GM19452 (cell line): Measurements from ENCODE around the gene SPINK5.
"Not testable (repeated sequence)": the region's sequence is repeated elsewhere in the genome, so short reads cannot be mapped to it uniquely, and the experiment has no call there.

Experiments
- ATAC-seq: cut with Tn5 transposase; IDR thresholded peaks from one replicate; pipeline ENCODE4 v1.9.1; 2021; ENCODE audit not compliant: unreplicated experiment

SPINK5 gene

GRCh38 chr5:148063861-148064260, at the start of gene SPINK5:
SPINK5 (plus strand) TSS chr5:148063980; CDS start chr5:148064045, 65 bp downstream.
- no peak for ATAC-seq

- no peak for ATAC-seq
These were observed 49.5 kb upstream of the SPINK5 start for GRCh38 chr5:148014276-148014675.

- no peak for ATAC-seq
These were observed 43.4 kb upstream of the SPINK5 start for GRCh38 chr5:148020257-148020988.

- no peak for ATAC-seq
These were observed 36.3 kb upstream of the SPINK5 start for GRCh38 chr5:148027505-148027904.

- ATAC-seq, result no peak
These were observed 34.6 kb upstream of the SPINK5 start for GRCh38 chr5:148029131-148029530.

- ATAC-seq, result no peak
These were observed 30.6 kb upstream of the SPINK5 start for GRCh38 chr5:148033134-148033533.

- no peak for ATAC-seq
These were observed 28.1 kb upstream of the SPINK5 start for GRCh38 chr5:148035676-148036075.

- ATAC-seq, result no peak
These were observed 20.9 kb upstream of the SPINK5 start for GRCh38 chr5:148042881-148043280.

GRCh38 chr5:148043705-148044104, 20.1 kb upstream of the SPINK5 start:
- ATAC-seq, result no peak

GRCh38 chr5:148055160-148055559, 8.6 kb upstream of the SPINK5 start:
- ATAC-seq, result not testable (repeated sequence)

GRCh38 chr5:148060309-148060708, 3.5 kb upstream of the SPINK5 start:
- no peak for ATAC-seq

GRCh38 chr5:148060881-148061280, 2.9 kb upstream of the SPINK5 start:
- ATAC-seq, result no peak

- ATAC-seq, result no peak
These were observed 6.8 kb downstream of the SPINK5 start for GRCh38 chr5:148070621-148071020.

GRCh38 chr5:148072207-148072606, 8.4 kb downstream of the SPINK5 start:
- ATAC-seq, result no peak

- no peak for ATAC-seq
These were observed 11.7 kb downstream of the SPINK5 start for GRCh38 chr5:148075529-148075928.

- ATAC-seq, result no peak
These were observed 19.4 kb downstream of the SPINK5 start for GRCh38 chr5:148083203-148083602.

- ATAC-seq, result no peak
These were observed 20.5 kb downstream of the SPINK5 start for GRCh38 chr5:148084269-148084668.

- no peak for ATAC-seq
These were observed 21.5 kb downstream of the SPINK5 start for GRCh38 chr5:148085310-148085709.

- no peak for ATAC-seq
These were observed 22.4 kb downstream of the SPINK5 start for GRCh38 chr5:148085977-148086705.

GRCh38 chr5:148090146-148090772, 26.5 kb downstream of the SPINK5 start:
- no peak for ATAC-seq

GRCh38 chr5:148090773-148091250, 27.0 kb downstream of the SPINK5 start:
- ATAC-seq, result no peak
